Right lung (tissue), 5 donors: ENCODE measurements around the gene BGN. TPM values are rescaled to one million over a fixed set of nuclear protein-coding genes. Genes with fewer than 3 reads are reported as not detected.

Experiments
- DNase-seq, 2 donors: peaks; one replicate each; pipeline ENCODE4 v3.0.0-alpha.2; 2013
- polyA plus RNA-seq, 5 donors: library from polyadenylated mRNA; unstranded; fragments of 120-200 nt; gene quantifications; one replicate each; pipeline versions ENCODE4 v1.2.1 to v1.2.3, GENCODE V29; 2013; ENCODE audit warnings: inconsistent platforms in 1 of 5, low replicate concordance in 1 of 5; ENCODE audit not compliant: insufficient read length in 5 of 5, insufficient read depth in 1 of 5

BGN gene
- polyA plus RNA-seq, 5 donors = 124 to 242 (median 164) TPM

- DNase-seq = no peak
Measured at GRCh38 chrX:153477901-153478300, 16.9 kb upstream of the BGN start.

- no peak for DNase-seq
Measured at GRCh38 chrX:153478746-153479145, 16.0 kb upstream of the BGN start.

GRCh38 chrX:153481043-153481442 lies 13.7 kb upstream of the BGN start:
- DNase-seq = no peak

GRCh38 chrX:153482376-153483015 lies 12.3 kb upstream of the BGN start:
- DNase-seq = no peak

- DNase-seq = no peak
Measured at GRCh38 chrX:153485396-153486080, 9.2 kb upstream of the BGN start.

- no peak for DNase-seq
Measured at GRCh38 chrX:153486171-153486570, 8.6 kb upstream of the BGN start.

GRCh38 chrX:153487590-153488071 lies 7.1 kb upstream of the BGN start:
- DNase-seq = no peak

- peak in 1 of 2 donors; percentile 42 for DNase-seq
Measured at GRCh38 chrX:153488231-153488914, 6.4 kb upstream of the BGN start.

GRCh38 chrX:153490217-153490930 lies 4.4 kb upstream of the BGN start:
- no peak for DNase-seq

GRCh38 chrX:153491351-153491914 lies 3.3 kb upstream of the BGN start:
- DNase-seq = no peak

- DNase-seq = no peak
Measured at GRCh38 chrX:153491918-153492317, 2.9 kb upstream of the BGN start.

- DNase-seq = no peak
Measured at GRCh38 chrX:153492543-153492942, 2.2 kb upstream of the BGN start.

GRCh38 chrX:153493085-153493484 lies 1.7 kb upstream of the BGN start:
- DNase-seq = no peak

GRCh38 chrX:153494061-153494460 lies 719 bp upstream of the BGN start:
- DNase-seq = no peak

- peak in 1 of 2 donors; percentile 50 for DNase-seq
Measured at GRCh38 chrX:153495362-153495751, 577 bp downstream of the BGN start.

- DNase-seq = no peak
Measured at GRCh38 chrX:153495903-153496589, 1.3 kb downstream of the BGN start.

GRCh38 chrX:153496590-153496959 lies 1.8 kb downstream of the BGN start:
- DNase-seq = no peak

GRCh38 chrX:153498453-153498852 lies 3.7 kb downstream of the BGN start:
- no peak for DNase-seq

GRCh38 chrX:153499341-153499740 lies 4.6 kb downstream of the BGN start:
- DNase-seq = no peak

- DNase-seq = no peak
Measured at GRCh38 chrX:153499876-153500275, 5.1 kb downstream of the BGN start.

GRCh38 chrX:153500676-153501280 lies 6.0 kb downstream of the BGN start:
- DNase-seq = no peak
